ENCODE results near the gene HOATZ. TPM values are rescaled to one million over a fixed set of nuclear protein-coding genes. Genes with fewer than 3 reads are reported as not detected.

HOATZ gene
- total and polyA plus RNA-seq, 8 donors = 0.18 TPM; not detected in 7

GRCh38 chr11:111569476-111569875 lies 54.9 kb downstream of the HOATZ start:
- 46 to 67% (median 64%) methylated on average over 4 of the region's 4 CpGs for WGBS, 5 donors
- Histone ChIP-seq H3K4me3 (no peak overlapping the region), H3K27me3 (no peaks in the 10 kb centered on the region), H3K4me1 (peaks cover 7 to 31% (median 21%) of the 10 kb centered on the region in 4 donors), H3K36me3 (no peaks in the 10 kb centered on the region), H3K27ac (peak overlapping the region in 1 of 5 donors; percentile 17), H3K9me3 (no peaks in the 10 kb centered on the region)
- intact Hi-C loops (cut with DNase I; ENCODE audit: low total_unique reads) = loop anchor here (10.0 kb wide), 1 partner anchor 275 kb away; no protein-coding TSS in a partner anchor
- TF ChIP-seq CTCF (IDR thresholded peaks at IDR 0.05) (no peak), POLR2AphosphoS5 (IDR thresholded peaks at IDR 0.05) (no peak), EP300 (IDR thresholded peaks at IDR 0.05) (no peak), POLR2A (IDR thresholded peaks at IDR 0.05) (no peak)
- no peak for DNase-seq

GRCh38 chr11:111570796-111571195 lies 56.2 kb downstream of the HOATZ start:
- Histone ChIP-seq H3K4me1 (peaks cover 11 to 32% (median 28%) of the 10 kb centered on the region in 4 donors), H3K27ac (no peak overlapping the region), H3K4me3 (no peak overlapping the region), H3K9me3 (no peaks in the 10 kb centered on the region), H3K36me3 (no peaks in the 10 kb centered on the region), H3K27me3 (no peaks in the 10 kb centered on the region)
- DNase-seq = no peak
- no peak for TF ChIP-seq POLR2AphosphoS5 (IDR thresholded peaks at IDR 0.05)
- TF ChIP-seq EP300 (IDR thresholded peaks at IDR 0.05) = no peak
- TF ChIP-seq POLR2A (IDR thresholded peaks at IDR 0.05) = no peak
- no peak for TF ChIP-seq CTCF (IDR thresholded peaks at IDR 0.05)
- intact Hi-C loops (cut with DNase I; ENCODE audit: low total_unique reads) = no loop called here
- WGBS, 5 donors = 68 to 93% (median 77%) methylated on average over 6 of the region's 6 CpGs

DNA sequence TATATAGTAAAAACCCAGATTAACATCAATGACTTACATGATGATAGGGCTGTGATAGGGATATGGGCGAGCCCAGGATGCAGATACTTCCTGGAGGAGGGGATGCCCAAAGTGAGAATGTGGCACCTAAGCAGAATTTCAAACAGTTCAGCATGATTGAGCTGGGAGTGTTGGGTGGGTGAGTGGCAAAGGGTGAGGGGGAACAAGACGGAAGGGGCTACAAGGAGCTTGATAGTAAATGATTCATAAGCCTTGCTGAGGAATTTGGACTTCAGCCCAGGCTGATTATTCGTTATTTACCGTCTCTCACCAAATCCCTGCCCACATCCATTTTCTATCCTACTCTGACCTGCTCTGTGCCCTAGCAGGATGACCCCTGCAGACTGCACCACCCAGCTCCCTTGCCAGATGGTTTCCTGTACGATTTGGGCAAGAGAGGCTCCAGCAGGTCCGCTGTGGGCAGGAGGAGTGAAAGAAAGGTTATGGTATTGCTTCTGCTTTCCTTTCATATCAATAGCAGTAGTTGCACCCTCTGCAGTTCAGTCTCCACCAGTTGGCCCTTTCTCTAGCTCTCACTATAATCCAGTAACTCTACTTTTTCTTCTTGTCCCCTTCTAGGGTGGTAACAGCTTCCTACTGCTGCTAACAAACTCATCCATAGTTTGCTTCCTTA lies 57.4 kb downstream of the HOATZ start:
- WGBS, 5 donors = 22 to 36% (median 23%) methylated on average over 6 of the region's 6 CpGs
- no peak for DNase-seq
- Histone ChIP-seq H3K27ac (no peak overlapping the region), H3K36me3 (no peaks in the 10 kb centered on the region), H3K27me3 (no peaks in the 10 kb centered on the region), H3K4me3 (no peak overlapping the region), H3K4me1 (peaks cover 11 to 32% (median 28%) of the 10 kb centered on the region in 4 donors), H3K9me3 (no peaks in the 10 kb centered on the region)
- intact Hi-C loops (cut with DNase I; ENCODE audit: low total_unique reads) = no loop called here
- no peak for TF ChIP-seq CTCF (IDR thresholded peaks at IDR 0.05)
- TF ChIP-seq POLR2A (IDR thresholded peaks at IDR 0.05) = no peak
- TF ChIP-seq EP300 (IDR thresholded peaks at IDR 0.05) = no peak
- no peak for TF ChIP-seq POLR2AphosphoS5 (IDR thresholded peaks at IDR 0.05)

GRCh38 chr11:111572581-111572980 lies 58.0 kb downstream of the HOATZ start:
- Histone ChIP-seq H3K27me3 (no peaks in the 10 kb centered on the region), H3K36me3 (no peaks in the 10 kb centered on the region), H3K27ac (no peak overlapping the region), H3K4me3 (no peak overlapping the region), H3K9me3 (no peaks in the 10 kb centered on the region), H3K4me1 (peaks cover 11 to 32% (median 28%) of the 10 kb centered on the region in 4 donors)
- WGBS, 5 donors = 91 to 99% (median 98%) methylated on average over 3 of the region's 3 CpGs
- intact Hi-C loops (cut with DNase I; ENCODE audit: low total_unique reads) = no loop called here
- TF ChIP-seq EP300 (IDR thresholded peaks at IDR 0.05) = no peak
- DNase-seq = no peak

- peak overlapping the region in 2 of 4 donors; percentile 1 to 22 for H3K4me3 ChIP-seq
- 23 to 31% (median 24%) methylated on average over 4 of the region's 4 CpGs for WGBS, 5 donors
- H3K36me3 ChIP-seq = no peaks in the 10 kb centered on the region
- DNase-seq = peak in 1 of 2 donors; percentile 51
- TF ChIP-seq CTCF (IDR thresholded peaks at IDR 0.05) (no peak), POLR2A (IDR thresholded peaks at IDR 0.05) (no peak), EP300 (IDR thresholded peaks at IDR 0.05) (no peak), POLR2AphosphoS5 (IDR thresholded peaks at IDR 0.05) (no peak)
- peaks cover 11 to 32% (median 28%) of the 10 kb centered on the region in 4 donors for H3K4me1 ChIP-seq
- no peaks in the 10 kb centered on the region for H3K9me3 ChIP-seq
- intact Hi-C loops (cut with DNase I; ENCODE audit: low total_unique reads) = no loop called here
- H3K27ac ChIP-seq = peak overlapping the region in 2 of 5 donors; percentile 11 to 43
- H3K27me3 ChIP-seq = no peaks in the 10 kb centered on the region
Measured at GRCh38 chr11:111573821-111574249, 59.3 kb downstream of the HOATZ start.
